ENCODE measurements around the gene MRC2.
"Not testable (repeated sequence)": the region's sequence is repeated elsewhere in the genome, so short reads cannot be mapped to it uniquely, and the experiment has no call there.

DNA sequence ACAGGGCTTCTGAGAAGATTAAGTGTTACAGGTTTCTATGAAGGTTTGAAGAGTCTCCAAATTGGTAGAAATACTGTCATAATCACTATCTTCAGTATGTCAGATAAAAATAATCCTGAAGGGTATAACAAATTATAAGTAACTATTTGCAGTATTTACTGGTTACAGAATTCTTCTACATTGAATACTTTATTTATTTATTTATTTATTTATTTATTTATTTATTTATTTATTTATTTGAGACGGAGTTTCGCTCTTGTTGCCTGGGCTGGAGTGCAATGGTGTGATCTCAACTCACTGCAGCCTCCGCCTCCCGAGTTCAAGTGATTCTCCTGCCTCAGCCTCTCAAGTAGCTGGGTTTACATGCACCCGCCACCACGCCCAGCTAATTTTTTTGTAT is 23.7 kb upstream of the MRC2 start:
- TF ChIP-seq LEF1 (IDR thresholded peaks at IDR 0.05; ENCODE audit: borderline replicate concordance); ZNF384 (IDR thresholded peaks at IDR 0.05); FOXM1 (IDR thresholded peaks at IDR 0.05; ENCODE audit: borderline replicate concordance); SP1 (IDR thresholded peaks at IDR 0.05); FOXA1 (IDR thresholded peaks at IDR 0.05); ELF4 (IDR thresholded peaks at IDR 0.05); SUZ12 (IDR thresholded peaks at IDR 0.05); TARDBP (IDR thresholded peaks at IDR 0.05); HDGF (IDR thresholded peaks at IDR 0.05; ENCODE audit: borderline replicate concordance); ARNT (IDR thresholded peaks at IDR 0.05); BHLHE40 (IDR thresholded peaks at IDR 0.05; ENCODE audit: borderline replicate concordance): not testable (repeated sequence)

Measured in HEK293T (cell line).